Neural progenitor cell (in vitro differentiated cells): ENCODE measurements around the gene PRKCE.

Experiments
- CTCF ChIP-seq: fragments of 200-600 bp; sonication (generic); IDR thresholded peaks from 2 replicates; pipeline ENCODE4 v1.5.1; 2017; ENCODE audit warnings: antibody characterized with exemption, mild to moderate bottlenecking
- EZH2 ChIP-seq: fragments of 200-600 bp; sonication (generic); IDR thresholded peaks from 2 replicates; pipeline ENCODE4 v1.6.1; 2017; ENCODE audit warnings: antibody characterized with exemption, mild to moderate bottlenecking, moderate library complexity
- EZH2phosphoT487 ChIP-seq: fragments of 200-600 bp; sonication (generic); IDR thresholded peaks from 2 replicates; pipeline ENCODE4 v1.6.1; 2017; ENCODE audit warnings: antibody characterized with exemption

GRCh38 chr2:45612285-45612684 lies 39.2 kb upstream of the PRKCE start:
- TF ChIP-seq EZH2phosphoT487 = no peak
- no peak for TF ChIP-seq CTCF
- TF ChIP-seq EZH2 = no peak
